GM12801 (cell line): Measurements from ENCODE around the gene HECTD4.

ENCODE experiments used
- CTCF ChIP-seq: IDR thresholded peaks from one replicate; pipeline ENCODE4 v1.5.1; 2011; ENCODE audit warnings: control low read depth; ENCODE audit not compliant: insufficient read length; ENCODE audit errors: extremely low read depth

The HECTD4 gene

GRCh38 chr12:112370868-112371510 lies 11.2 kb downstream of the HECTD4 start:
- no peak for TF ChIP-seq CTCF

- no peak for TF ChIP-seq CTCF
Measured at GRCh38 chr12:112370199-112370598, 12.0 kb downstream of the HECTD4 start.

GRCh38 chr12:112368856-112369255 lies 13.4 kb downstream of the HECTD4 start:
- TF ChIP-seq CTCF = no peak

GRCh38 chr12:112367965-112368364 lies 14.3 kb downstream of the HECTD4 start:
- TF ChIP-seq CTCF = no peak

- TF ChIP-seq CTCF = no peak
Measured at GRCh38 chr12:112362310-112362709, 19.9 kb downstream of the HECTD4 start.

GRCh38 chr12:112361271-112361670 lies 21.0 kb downstream of the HECTD4 start:
- TF ChIP-seq CTCF = no peak

GRCh38 chr12:112359290-112359689 lies 22.9 kb downstream of the HECTD4 start:
- TF ChIP-seq CTCF = no peak

- TF ChIP-seq CTCF = no peak
Measured at GRCh38 chr12:112357214-112357613, 25.0 kb downstream of the HECTD4 start.
